ENCODE measurements around the gene MAPT.

Gene MAPT

GRCh38 chr17:46046957-46047356 is 152.6 kb downstream of the MAPT start:
- no peak for TF ChIP-seq CTCF (IDR thresholded peaks at IDR 0.05; ENCODE audit: low read depth, low read length)
- in situ Hi-C loops (cut with HindIII; ENCODE audit: low sequenced_read_pairs), result no loop called here
- H3K4me3 ChIP-seq (ENCODE audit: low read depth, low read length), result no peak overlapping the region
- no peak for DNase-seq (ENCODE audit: low read depth, low spot score)

DNA sequence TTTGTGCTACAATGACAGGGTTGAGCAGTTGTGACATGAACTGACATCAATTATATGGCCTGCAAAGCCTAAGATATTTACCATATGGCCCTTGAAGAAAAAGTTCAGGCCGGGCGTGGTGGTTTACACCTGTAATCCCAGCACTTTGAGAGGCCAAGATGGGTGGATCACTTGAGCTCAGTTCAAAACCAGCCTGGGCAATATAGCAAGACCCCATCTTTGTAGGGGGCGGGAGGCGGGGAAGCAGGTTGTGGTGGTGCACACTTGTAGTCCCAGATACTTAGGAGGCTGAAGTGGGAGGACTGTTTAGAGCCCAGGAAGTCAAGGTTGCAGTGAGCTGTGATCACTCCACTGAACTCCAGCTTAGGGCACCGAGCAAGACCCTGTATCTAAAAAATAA is 153.0 kb downstream of the MAPT start:
- in situ Hi-C loops (cut with HindIII; ENCODE audit: low sequenced_read_pairs), result no loop called here
- H3K4me3 ChIP-seq (ENCODE audit: low read depth, low read length), result no peak overlapping the region
- DNase-seq (ENCODE audit: low read depth, low spot score), result no peak
- TF ChIP-seq CTCF (IDR thresholded peaks at IDR 0.05; ENCODE audit: low read depth, low read length), result no peak

GRCh38 chr17:46047856-46048255 is 153.5 kb downstream of the MAPT start:
- DNase-seq (ENCODE audit: low read depth, low spot score), result no peak
- in situ Hi-C loops (cut with HindIII; ENCODE audit: low sequenced_read_pairs), result no loop called here
- no peak for TF ChIP-seq CTCF (IDR thresholded peaks at IDR 0.05; ENCODE audit: low read depth, low read length)
- no peak overlapping the region for H3K4me3 ChIP-seq (ENCODE audit: low read depth, low read length)

DNA sequence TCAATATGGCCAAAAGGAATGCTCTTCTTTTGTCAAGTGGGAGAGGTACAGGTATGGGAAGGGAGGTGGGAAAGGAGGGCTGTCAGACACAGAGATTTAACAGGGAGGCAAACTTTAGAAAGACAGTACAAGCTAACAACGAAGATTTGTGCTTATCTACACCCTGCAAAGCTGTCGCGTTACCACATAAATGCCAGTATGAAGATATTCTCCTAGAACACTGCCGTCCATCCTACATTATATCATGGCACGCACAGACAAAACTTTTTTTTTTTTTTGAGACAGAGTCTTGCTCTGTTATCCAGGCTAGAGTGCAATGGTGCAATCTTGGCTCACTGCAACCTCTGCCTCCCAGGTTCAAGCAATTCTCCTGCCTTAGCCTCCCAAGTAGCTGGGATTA is 155.3 kb downstream of the MAPT start:
- H3K4me3 ChIP-seq (ENCODE audit: low read depth, low read length), result no peak overlapping the region
- in situ Hi-C loops (cut with HindIII; ENCODE audit: low sequenced_read_pairs), result no loop called here
- TF ChIP-seq CTCF (IDR thresholded peaks at IDR 0.05; ENCODE audit: low read depth, low read length), result no peak
- DNase-seq (ENCODE audit: low read depth, low spot score), result no peak

DNA sequence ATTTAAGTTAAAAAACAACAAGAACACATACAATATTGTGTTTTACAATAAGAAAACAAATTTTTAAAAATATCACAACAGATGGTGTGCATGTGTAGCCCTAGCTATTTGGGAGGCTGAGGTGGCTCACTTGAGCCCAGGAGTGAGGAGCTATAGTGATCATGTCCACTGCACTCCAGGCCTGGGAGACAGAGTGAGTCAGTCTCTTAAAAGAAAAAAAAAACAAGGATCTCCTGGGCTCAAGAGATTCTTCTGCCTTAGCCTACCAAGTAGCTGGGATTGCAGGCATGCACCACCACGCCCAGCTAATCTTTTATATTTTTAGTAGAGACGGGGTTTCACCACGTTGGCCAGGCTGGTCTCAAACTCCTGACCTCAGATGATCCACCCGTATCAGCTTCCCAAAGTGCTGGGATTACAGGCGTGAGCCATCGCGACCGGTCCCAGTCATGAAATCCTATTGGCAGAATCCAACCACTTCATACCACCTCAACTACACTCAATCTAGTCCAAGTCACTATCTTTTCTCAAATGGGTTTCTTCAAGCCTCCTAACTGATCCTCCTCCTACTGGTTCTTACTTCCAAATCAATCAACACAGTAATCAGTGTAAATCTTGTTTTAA is 159.7 kb downstream of the MAPT start:
- H3K4me3 ChIP-seq (ENCODE audit: low read depth, low read length), result no peak overlapping the region
- in situ Hi-C loops (cut with HindIII; ENCODE audit: low sequenced_read_pairs), result no loop called here
- TF ChIP-seq CTCF (IDR thresholded peaks at IDR 0.05; ENCODE audit: low read depth, low read length), result no peak
- peak; percentile 28 for DNase-seq (ENCODE audit: low read depth, low spot score)

DNA sequence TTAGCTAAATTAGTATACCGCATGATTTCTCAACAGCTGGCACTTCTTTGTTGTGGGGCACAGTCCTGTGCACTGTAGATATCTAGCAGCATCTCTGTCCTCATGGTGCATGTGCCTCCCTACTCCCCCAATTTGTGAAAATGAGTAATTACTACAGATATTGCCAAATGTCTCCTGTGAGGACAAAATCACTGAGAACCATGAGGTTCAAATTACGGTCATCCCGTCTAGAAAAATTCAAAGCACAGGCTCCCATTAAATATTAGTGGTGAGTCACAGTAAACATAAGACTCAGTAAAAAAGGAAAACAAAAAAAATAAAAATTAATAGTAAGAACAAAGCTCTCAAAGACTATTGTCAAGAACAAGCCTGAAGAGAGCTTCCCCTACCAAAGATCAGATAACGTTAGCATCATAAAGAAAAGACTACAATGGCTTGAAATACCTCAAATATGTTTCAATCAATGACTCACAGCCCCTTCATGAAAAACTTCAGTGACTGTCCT is 162.5 kb downstream of the MAPT start:
- TF ChIP-seq CTCF (IDR thresholded peaks at IDR 0.05; ENCODE audit: low read depth, low read length), result no peak
- peak; percentile 62 for DNase-seq (ENCODE audit: low read depth, low spot score)
- in situ Hi-C loops (cut with HindIII; ENCODE audit: low sequenced_read_pairs), result no loop called here
- H3K4me3 ChIP-seq (ENCODE audit: low read depth, low read length), result no peak overlapping the region
